CD4-positive, alpha-beta T cell treated with Interleukin-1 beta for 1 hour (primary cell): ENCODE data around the gene AK8.

Source experiments
- DNase-seq, 2 donors: peaks; one replicate each; pipeline ENCODE4 v3.0.0-alpha.2; 2020 to 2022

AK8 gene

GRCh38 chr9:132877824-132878694 is at the start of gene AK8:
TSS of gene AK8 (minus strand) at chr9:132878284. CDS start at chr9:132878255, 29 bp downstream.
- peak; percentile 80 to 81 for DNase-seq

- no peak for DNase-seq
These were observed 49.6 kb upstream of the AK8 start for GRCh38 chr9:132927704-132928103.

- DNase-seq = no peak
These were observed 45.3 kb upstream of the AK8 start for GRCh38 chr9:132923346-132923902.

- DNase-seq = no peak
These were observed 41.7 kb upstream of the AK8 start for GRCh38 chr9:132919614-132920268.

GRCh38 chr9:132914924-132915323 is 36.8 kb upstream of the AK8 start:
- no peak for DNase-seq

- no peak for DNase-seq
These were observed 34.0 kb upstream of the AK8 start for GRCh38 chr9:132912131-132912530.

GRCh38 chr9:132910376-132910775 is 32.3 kb upstream of the AK8 start:
- no peak for DNase-seq

GRCh38 chr9:132909311-132909710 is 31.2 kb upstream of the AK8 start:
- DNase-seq = no peak

- peak in 1 of 2 donors; percentile 43 for DNase-seq
These were observed 30.6 kb upstream of the AK8 start for GRCh38 chr9:132908635-132909034.

- no peak for DNase-seq
These were observed 27.6 kb upstream of the AK8 start for GRCh38 chr9:132905726-132906125.

- no peak for DNase-seq
These were observed 25.7 kb upstream of the AK8 start for GRCh38 chr9:132903574-132904492.

- peak; percentile 77 to 85 for DNase-seq
These were observed 24.1 kb upstream of the AK8 start for GRCh38 chr9:132901858-132902831.

GRCh38 chr9:132898051-132898450 is 20.0 kb upstream of the AK8 start:
- no peak for DNase-seq

GRCh38 chr9:132896906-132897305 is 18.8 kb upstream of the AK8 start:
- no peak for DNase-seq

GRCh38 chr9:132896264-132896663 is 18.2 kb upstream of the AK8 start:
- no peak for DNase-seq

GRCh38 chr9:132894862-132895835 is 17.1 kb upstream of the AK8 start:
- DNase-seq = no peak

GRCh38 chr9:132894346-132894745 is 16.3 kb upstream of the AK8 start:
- no peak for DNase-seq

- no peak for DNase-seq
These were observed 14.3 kb upstream of the AK8 start for GRCh38 chr9:132892400-132892799.

GRCh38 chr9:132888151-132888550 is 10.1 kb upstream of the AK8 start:
- no peak for DNase-seq
